HepG2 (cell line): Measurements from ENCODE around the gene CSE1L. TPM values are rescaled to one million over a fixed set of nuclear protein-coding genes. Genes with fewer than 3 reads are reported as not detected.

Experiments
- ARID3A ChIP-seq: IDR thresholded peaks from 2 replicates; pipeline ENCODE4 v1.6.1; 2012; ENCODE audit warnings: low read depth, low read length, improper control_type of control experiment
- KDM2A ChIP-seq: sonication (generic); formaldehyde crosslinking; IDR thresholded peaks from 2 replicates; pipeline ENCODE4 v1.4.0; 2020; ENCODE audit warnings: low read depth, missing genetic modification reagents, borderline replicate concordance
- KLF16 ChIP-seq, 2 experiments: sonication (generic) in 1 of 2; formaldehyde crosslinking in 1 of 2; IDR thresholded peaks; 2 replicates each; pipeline versions ENCODE4 v1.6.1 to v1.8.0; 2016 to 2023; ENCODE audit warnings: missing genetic modification reagents in 2 of 2, missing compliant biosample characterization in 1 of 2
- MAFK ChIP-seq, 2 experiments: IDR thresholded peaks in 1 of 2; conservative IDR thresholded peaks in 1 of 2; 2 replicates each; pipeline ENCODE4 v1.6.1; 2011; ENCODE audit warnings: improper control_type of control experiment in 2 of 2, low read length in 2 of 2
- MIXL1 ChIP-seq: IDR thresholded peaks from 2 replicates; pipeline ENCODE4 v1.6.1; 2016
- PRDM4 ChIP-seq: sonication (generic); formaldehyde crosslinking; IDR thresholded peaks from 2 replicates; pipeline ENCODE4 v1.9.0; 2021; ENCODE audit warnings: missing genetic modification reagents, borderline replicate concordance
- SMYD3 ChIP-seq: sonication (generic); formaldehyde crosslinking; IDR thresholded peaks from 2 replicates; pipeline ENCODE4 v1.8.1; 2023; ENCODE audit warnings: mild to moderate bottlenecking, missing genetic modification reagents
- TMF1 ChIP-seq: sonication (generic); formaldehyde crosslinking; IDR thresholded peaks from 2 replicates; pipeline ENCODE4 v1.8.1; 2022; ENCODE audit warnings: low read depth, missing genetic modification reagents
- ZBTB1 ChIP-seq: sonication (generic); formaldehyde crosslinking; IDR thresholded peaks from 2 replicates; pipeline ENCODE4 v1.4.0; 2020; ENCODE audit warnings: missing genetic modification reagents, borderline replicate concordance
- ZNF407 ChIP-seq: sonication (generic); formaldehyde crosslinking; IDR thresholded peaks from one replicate; pipeline ENCODE4 v1.5.1; 2020; ENCODE audit warnings: mild to moderate bottlenecking, missing genetic modification reagents; ENCODE audit errors: not compliant biosample characterization
- ZNF510 ChIP-seq: sonication (generic); formaldehyde crosslinking; IDR thresholded peaks from 2 replicates; pipeline ENCODE4 v1.4.0; 2020; ENCODE audit warnings: low read depth, mild to moderate bottlenecking, missing genetic modification reagents
- ZNF652 ChIP-seq: IDR thresholded peaks from 2 replicates; pipeline ENCODE4 v1.6.1; 2016; ENCODE audit warnings: low read depth, borderline replicate concordance
- polyA plus RNA-seq, 8 experiments: library from polyadenylated mRNA; depleted of rRNA in 3 of 8; stranded (reverse) in 7 of 8; unstranded in 1 of 8; fragments of >200 nt; fragmentation: Illumina TruSeq in 4 of 8; extraction: Trizol in 4 of 8; gene quantifications; 2 replicates each; pipeline versions ENCODE4 v1.2.1 to v1.2.3, GENCODE V29; 2011 to 2016; ENCODE audit warnings: low read depth in 4 of 8, missing spikeins in 1 of 8, mixed read lengths in 1 of 8; ENCODE audit not compliant: insufficient read depth in 1 of 8
- total RNA-seq, 5 experiments: library from RNA; depleted of rRNA; stranded (reverse); fragments of >200 nt; fragmentation: Illumina TruSeq; extraction: Trizol; gene quantifications; 2 replicates each; pipeline ENCODE4 v1.2.3, GENCODE V29; 2016; ENCODE audit warnings: low read depth in 1 of 5
- TF ChIP-seq, protein P1 (sequence below): sonication (generic); formaldehyde crosslinking; IDR thresholded peaks from 2 replicates; pipeline ENCODE4 v1.4.0; 2020; ENCODE audit warnings: missing genetic modification reagents; ENCODE audit errors: not compliant biosample characterization

CSE1L gene
- total and polyA plus RNA-seq, 2 of the 13 experiments (the other 11 are each of a cell fraction or from before 2014, with no cell fraction given): 56.9 to 258 TPM

- TF ChIP-seq ZNF407 (CRISPR knock-in tag) (peak; percentile 61), ZNF510 (no peak), KDM2A (CRISPR knock-in tag) (no peak), ZBTB1 (CRISPR knock-in tag) (no peak), TMF1 (no peak), PRDM4 (CRISPR knock-in tag) (no peak), MAFK (conservative IDR thresholded peaks at IDR 0.05 in 1 of 2, IDR thresholded peaks at IDR 0.05 in 1 of 2; ENCODE audit: low read length in 2 of 2) (peak; percentile 40 to 50; a peak in 2 of 4 replicates), SMYD3 (no peak; the same call in 1 of the 2 replicates), ARID3A (peak; percentile 56; the same call in 1 of the 2 replicates), ZNF652 (no peak), MIXL1 (CRISPR knock-in tag) (peak; percentile 37; the same call in 1 of the 2 replicates), KLF16 (CRISPR knock-in tag; IDR thresholded peaks at IDR 0.05) (0 out of 4 replicates have a peak, but pooled peaks of 1 of the 2 experiments have one; percentile 18)
- TF ChIP-seq, protein P1, sequence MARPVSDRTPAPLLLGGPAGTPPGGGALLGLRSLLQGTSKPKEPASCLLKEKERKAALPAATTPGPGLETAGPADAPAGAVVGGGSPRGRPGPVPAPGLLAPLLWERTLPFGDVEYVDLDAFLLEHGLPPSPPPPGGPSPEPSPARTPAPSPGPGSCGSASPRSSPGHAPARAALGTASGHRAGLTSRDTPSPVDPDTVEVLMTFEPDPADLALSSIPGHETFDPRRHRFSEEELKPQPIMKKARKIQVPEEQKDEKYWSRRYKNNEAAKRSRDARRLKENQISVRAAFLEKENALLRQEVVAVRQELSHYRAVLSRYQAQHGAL: no peak
Observed at GRCh38 chr20:49132995-49133478, 86.9 kb downstream of the CSE1L start (continued).
